Ectodermal cell (in vitro differentiated cells): ENCODE results near the gene RAP1GDS1.

Experiments used
- H3K27ac ChIP-seq: 2 replicates; pipeline ENCODE4 v1.7.0; 2013; ENCODE audit warnings: mild to moderate bottlenecking, low read depth, low read length; ENCODE audit not compliant: insufficient read depth, poor library complexity, severe bottlenecking
- H3K27me3 ChIP-seq: 2 replicates; pipeline ENCODE4 v1.7.0; 2013; ENCODE audit warnings: mild to moderate bottlenecking, low read length; ENCODE audit not compliant: insufficient read depth, control insufficient read depth, poor library complexity, severe bottlenecking
- H3K36me3 ChIP-seq: one replicate; pipeline ENCODE4 v1.7.0; 2013; ENCODE audit warnings: low read length; ENCODE audit not compliant: control insufficient read depth, insufficient read depth
- H3K4me1 ChIP-seq: one replicate; pipeline ENCODE4 v1.7.0; 2013; ENCODE audit warnings: low read length; ENCODE audit not compliant: control insufficient read depth, insufficient read depth
- H3K4me3 ChIP-seq: 2 replicates; pipeline ENCODE4 v1.7.0; 2013; ENCODE audit warnings: low read depth, low read length, control low read depth; ENCODE audit not compliant: insufficient read depth
- H3K9me3 ChIP-seq: 2 replicates; pipeline ENCODE4 v1.7.0; 2013; ENCODE audit warnings: mild to moderate bottlenecking, low read length, moderate library complexity; ENCODE audit not compliant: control insufficient read depth
- WGBS, 2 experiments: methylation state at CpG; one replicate each; pipeline ENCODE4 v1.1.7; 2013; ENCODE audit warnings: missing lambda C conversion rate in 2 of 2; 5-methylcytosine and 5-hydroxymethylcytosine counted together

The RAP1GDS1 gene

GRCh38 chr4:98377559-98377958 is 116.4 kb downstream of the RAP1GDS1 start:
- Histone ChIP-seq H3K36me3 (no peaks in the 10 kb centered on the region), H3K9me3 (no peaks in the 10 kb centered on the region), H3K27me3 (no peaks in the 10 kb centered on the region), H3K4me1 (no peaks in the 10 kb centered on the region), H3K4me3 (no peak overlapping the region), H3K27ac (no peak overlapping the region)
- WGBS, 2 experiments = 90 to 92% methylated on average over 1 of the region's 1 CpG

- no peaks in the 10 kb centered on the region for H3K9me3 ChIP-seq
- no peak overlapping the region for H3K4me3 ChIP-seq
- H3K36me3 ChIP-seq = no peaks in the 10 kb centered on the region
- no peaks in the 10 kb centered on the region for H3K27me3 ChIP-seq
- 100% methylated on average over 1 of the region's 2 CpGs; no CpG with 5 or more reads in 1 of the 2 experiments for WGBS, 2 experiments
- no peak overlapping the region for H3K27ac ChIP-seq
- no peaks in the 10 kb centered on the region for H3K4me1 ChIP-seq
These were observed 120.1 kb downstream of the RAP1GDS1 start for GRCh38 chr4:98381306-98381705.

- WGBS, 2 experiments = 100% methylated on average over 1 of the region's 3 CpGs
- Histone ChIP-seq H3K27me3 (no peaks in the 10 kb centered on the region), H3K36me3 (no peaks in the 10 kb centered on the region), H3K9me3 (no peaks in the 10 kb centered on the region), H3K4me3 (no peak overlapping the region), H3K4me1 (no peaks in the 10 kb centered on the region), H3K27ac (no peak overlapping the region)
These were observed 122.4 kb downstream of the RAP1GDS1 start for GRCh38 chr4:98383431-98384106.

GRCh38 chr4:98385831-98386230 is 124.6 kb downstream of the RAP1GDS1 start:
- no peaks in the 10 kb centered on the region for H3K9me3 ChIP-seq
- 94 to 100% methylated on average over 1 of the region's 2 CpGs for WGBS, 2 experiments
- no peaks in the 10 kb centered on the region for H3K4me1 ChIP-seq
- H3K36me3 ChIP-seq = no peaks in the 10 kb centered on the region
- no peaks in the 10 kb centered on the region for H3K27me3 ChIP-seq
- no peak overlapping the region for H3K27ac ChIP-seq
- no peak overlapping the region for H3K4me3 ChIP-seq

GRCh38 chr4:98387345-98388026 is 126.3 kb downstream of the RAP1GDS1 start:
- no peak overlapping the region for H3K4me3 ChIP-seq

GRCh38 chr4:98394134-98394533 is 132.9 kb downstream of the RAP1GDS1 start:
- peaks cover 5% of the 10 kb centered on the region for H3K36me3 ChIP-seq
- H3K4me3 ChIP-seq = no peak overlapping the region
- no peaks in the 10 kb centered on the region for H3K9me3 ChIP-seq
- no peaks in the 10 kb centered on the region for H3K4me1 ChIP-seq
- WGBS, 2 experiments = 80 to 100% methylated on average over 1 of the region's 1 CpG
- H3K27me3 ChIP-seq = no peaks in the 10 kb centered on the region
- H3K27ac ChIP-seq = no peak overlapping the region

More at GRCh38 chr4:98387345-98388026, 126.3 kb downstream of the RAP1GDS1 start:
- WGBS, 2 experiments = 89 to 91% methylated on average over 3 to 5 of the region's 5 CpGs
- H3K4me1 ChIP-seq = no peaks in the 10 kb centered on the region
- no peaks in the 10 kb centered on the region for H3K9me3 ChIP-seq
- no peaks in the 10 kb centered on the region for H3K27me3 ChIP-seq
- no peaks in the 10 kb centered on the region for H3K36me3 ChIP-seq
- no peak overlapping the region for H3K27ac ChIP-seq

- 88 to 89% methylated on average over 1 of the region's 1 CpG for WGBS, 2 experiments
- Histone ChIP-seq H3K4me3 (no peak overlapping the region), H3K36me3 (peaks cover 5% of the 10 kb centered on the region), H3K27me3 (no peaks in the 10 kb centered on the region), H3K27ac (no peak overlapping the region), H3K4me1 (no peaks in the 10 kb centered on the region), H3K9me3 (no peaks in the 10 kb centered on the region)
These were observed 138.7 kb downstream of the RAP1GDS1 start for GRCh38 chr4:98399915-98400314.

GRCh38 chr4:98406819-98407218 is 145.6 kb downstream of the RAP1GDS1 start:
- Histone ChIP-seq H3K9me3 (no peaks in the 10 kb centered on the region), H3K4me1 (no peaks in the 10 kb centered on the region), H3K4me3 (no peak overlapping the region), H3K27ac (no peak overlapping the region), H3K27me3 (no peaks in the 10 kb centered on the region), H3K36me3 (no peaks in the 10 kb centered on the region)
- WGBS, 2 experiments = 91% methylated on average over 1 of the region's 2 CpGs; no CpG with 5 or more reads in 1 of the 2 experiments

GRCh38 chr4:98411731-98412130 is 150.5 kb downstream of the RAP1GDS1 start:
- 86% methylated on average over 2 of the region's 2 CpGs; no CpG with 5 or more reads in 1 of the 2 experiments for WGBS, 2 experiments
- Histone ChIP-seq H3K27me3 (no peaks in the 10 kb centered on the region), H3K4me1 (no peaks in the 10 kb centered on the region)

GRCh38 chr4:98416844-98417243 is 155.7 kb downstream of the RAP1GDS1 start:
- H3K27me3 ChIP-seq = no peaks in the 10 kb centered on the region

More at GRCh38 chr4:98411731-98412130, 150.5 kb downstream of the RAP1GDS1 start:
- peaks cover 6% of the 10 kb centered on the region for H3K36me3 ChIP-seq
- no peak overlapping the region for H3K27ac ChIP-seq
- no peak overlapping the region for H3K4me3 ChIP-seq
- no peaks in the 10 kb centered on the region for H3K9me3 ChIP-seq

More at GRCh38 chr4:98416844-98417243, 155.7 kb downstream of the RAP1GDS1 start:
- Histone ChIP-seq H3K9me3 (no peaks in the 10 kb centered on the region), H3K4me1 (no peaks in the 10 kb centered on the region), H3K36me3 (peaks cover 6% of the 10 kb centered on the region), H3K27ac (no peak overlapping the region), H3K4me3 (no peak overlapping the region)
